Measurements from ENCODE around the gene CST6. TPM values are rescaled to one million over a fixed set of nuclear protein-coding genes. Genes with fewer than 3 reads are reported as not detected.

CST6 gene
- total RNA-seq, 6 experiments from 2014 or later, result 0.33 to 0.83 TPM; not detected in 4

GRCh38 chr11:65977621-65978390 is 34.0 kb upstream of the CST6 start:
- no peak for DNase-seq
- Mint-ChIP-seq H3K27ac (no peak overlapping the region), H3K9me3 (no peaks in the 10 kb centered on the region), H3K4me3 (no peak overlapping the region), H3K36me3 (ENCODE audit: low read depth) (peaks cover 32% of the 10 kb centered on the region), H3K27me3 (ENCODE audit: insufficient read depth) (peaks cover 2% of the 10 kb centered on the region), H3K4me1 (ENCODE audit: low read depth) (peaks cover 10% of the 10 kb centered on the region)
- TF ChIP-seq CTCF (IDR thresholded peaks at IDR 0.05), result no peak

- no peak overlapping the region for H3K27ac Mint-ChIP-seq
- no peak overlapping the region for H3K4me3 Mint-ChIP-seq
- H3K4me1 Mint-ChIP-seq (ENCODE audit: low read depth), result peaks cover 2% of the 10 kb centered on the region
- no peak for DNase-seq
- H3K36me3 Mint-ChIP-seq (ENCODE audit: low read depth), result peaks cover 25% of the 10 kb centered on the region
- no peaks in the 10 kb centered on the region for H3K9me3 Mint-ChIP-seq
- no peak for TF ChIP-seq CTCF (IDR thresholded peaks at IDR 0.05)
- peaks cover 2% of the 10 kb centered on the region for H3K27me3 Mint-ChIP-seq (ENCODE audit: insufficient read depth)
These were observed 33.2 kb upstream of the CST6 start for GRCh38 chr11:65978391-65979238.

GRCh38 chr11:65979261-65979759 is 32.5 kb upstream of the CST6 start:
- Mint-ChIP-seq H3K27ac (no peak overlapping the region), H3K36me3 (ENCODE audit: low read depth) (peaks cover 22% of the 10 kb centered on the region), H3K27me3 (ENCODE audit: insufficient read depth) (peaks cover 2% of the 10 kb centered on the region), H3K9me3 (no peaks in the 10 kb centered on the region), H3K4me1 (ENCODE audit: low read depth) (no peaks in the 10 kb centered on the region), H3K4me3 (no peak overlapping the region)
- no peak for DNase-seq
- TF ChIP-seq CTCF (IDR thresholded peaks at IDR 0.05), result no peak

GRCh38 chr11:65981101-65981740 is 30.6 kb upstream of the CST6 start:
- Mint-ChIP-seq H3K4me1 (ENCODE audit: low read depth) (no peaks in the 10 kb centered on the region), H3K27me3 (ENCODE audit: insufficient read depth) (peaks cover 2% of the 10 kb centered on the region), H3K9me3 (no peaks in the 10 kb centered on the region), H3K36me3 (ENCODE audit: low read depth) (peaks cover 13% of the 10 kb centered on the region), H3K4me3 (no peak overlapping the region), H3K27ac (no peak overlapping the region)
- no peak for DNase-seq
- TF ChIP-seq CTCF (IDR thresholded peaks at IDR 0.05), result no peak

- Mint-ChIP-seq H3K27ac (no peak overlapping the region), H3K4me3 (no peak overlapping the region), H3K27me3 (ENCODE audit: insufficient read depth) (peaks cover 2% of the 10 kb centered on the region), H3K9me3 (no peaks in the 10 kb centered on the region), H3K4me1 (ENCODE audit: low read depth) (no peaks in the 10 kb centered on the region), H3K36me3 (ENCODE audit: low read depth) (peaks cover 13% of the 10 kb centered on the region)
- no peak for DNase-seq
- no peak for TF ChIP-seq CTCF (IDR thresholded peaks at IDR 0.05)
These were observed 29.6 kb upstream of the CST6 start for GRCh38 chr11:65981972-65982823.

Measured in HFFc6 (cell line).